NK-92 (cell line): ENCODE data around the gene CACNA1G.

Source experiments
- DNase-seq: peaks from one replicate; lab custom pipeline; 2025; ENCODE audit not compliant: unreplicated experiment; lab: John Stamatoyannopoulos, UW

CACNA1G gene

DNA sequence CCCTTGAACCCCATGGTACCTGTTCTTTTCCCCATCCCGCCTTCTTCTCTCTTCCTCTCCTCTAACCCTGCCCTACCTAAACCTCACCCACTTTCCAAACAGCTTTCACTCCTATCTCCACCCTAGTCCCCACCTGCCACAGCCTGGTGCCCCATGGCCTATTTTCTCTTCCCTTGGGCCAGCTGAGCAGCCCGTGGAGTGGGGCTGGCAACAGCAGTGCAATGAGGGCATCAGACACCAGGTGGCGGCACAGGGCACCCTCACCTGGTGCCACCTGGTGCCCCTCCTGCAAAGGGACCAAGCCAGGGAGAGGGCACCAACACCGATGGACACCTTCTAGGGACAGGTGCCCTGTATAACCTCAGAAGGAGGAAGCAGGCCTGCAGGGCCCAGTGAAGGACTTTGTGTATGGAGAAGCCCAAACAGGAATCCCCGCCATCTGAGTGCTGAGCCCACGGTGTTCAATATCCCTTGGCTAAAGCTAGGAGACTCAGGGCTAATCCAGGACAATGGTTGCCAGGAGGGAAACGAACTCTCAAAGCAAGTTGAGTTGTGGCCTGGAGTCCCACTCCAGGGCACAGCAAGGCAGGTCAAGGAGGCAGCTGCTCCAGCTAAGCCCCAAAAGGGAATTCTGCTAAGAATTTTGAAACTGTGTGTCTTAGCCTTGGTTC is 70.1 kb downstream of the CACNA1G start:
- no peak for DNase-seq

GRCh38 chr17:50631195-50631907 is 70.8 kb downstream of the CACNA1G start:
- DNase-seq, result no peak

DNA sequence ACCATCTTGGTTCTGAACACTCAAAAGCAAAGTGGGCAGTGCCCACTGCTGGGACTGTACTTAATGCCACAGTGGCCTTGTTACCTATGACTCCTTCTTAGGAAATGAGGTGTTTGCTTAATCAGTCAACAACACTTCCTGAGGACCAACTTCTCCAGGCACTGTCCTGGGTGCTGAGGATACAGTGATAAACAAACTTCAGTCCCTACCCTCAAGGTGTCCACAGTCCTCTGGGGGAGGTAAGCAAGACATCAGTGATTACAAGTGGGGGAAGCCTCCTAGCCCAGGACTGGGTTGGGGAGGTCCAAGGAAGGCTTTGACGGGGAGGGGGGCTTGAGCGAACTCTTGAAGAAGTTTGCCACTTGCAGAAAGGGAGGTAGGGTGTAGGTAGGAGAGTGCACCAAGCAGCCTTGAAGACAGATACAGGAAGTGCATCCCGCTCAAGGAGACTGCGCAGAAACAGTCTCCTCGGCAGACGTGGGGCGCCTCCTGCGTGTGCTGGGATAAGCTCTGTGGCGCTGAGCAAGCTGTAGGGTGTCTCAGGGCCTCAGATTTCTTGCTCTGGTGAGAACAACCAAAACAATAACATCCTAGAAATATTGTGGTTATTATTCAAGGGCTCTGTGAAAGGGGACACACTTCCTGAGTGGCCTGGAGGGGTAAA is 71.5 kb downstream of the CACNA1G start:
- DNase-seq, result no peak

GRCh38 chr17:50632637-50633036 is 72.1 kb downstream of the CACNA1G start:
- DNase-seq, result no peak

DNA sequence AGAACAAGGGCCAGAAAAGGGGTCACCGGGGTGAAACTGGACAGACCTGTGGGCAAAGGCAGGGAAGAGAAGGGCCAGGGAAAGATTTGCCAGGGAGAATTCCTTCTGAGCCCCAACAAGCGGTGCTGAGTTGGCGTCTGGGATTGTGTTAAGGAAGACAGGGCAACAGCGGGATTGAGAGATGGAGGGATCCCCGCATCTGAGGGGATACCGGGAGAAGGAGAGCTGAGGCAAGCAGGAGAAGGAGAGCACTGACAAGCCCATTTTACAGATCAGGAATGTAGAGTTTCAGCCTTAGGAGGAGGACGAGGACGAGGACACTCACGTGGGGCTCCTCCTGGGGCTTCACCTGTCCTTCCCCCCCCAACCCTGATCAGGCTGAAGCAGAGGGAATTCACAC is 73.2 kb downstream of the CACNA1G start:
- no peak for DNase-seq

DNA sequence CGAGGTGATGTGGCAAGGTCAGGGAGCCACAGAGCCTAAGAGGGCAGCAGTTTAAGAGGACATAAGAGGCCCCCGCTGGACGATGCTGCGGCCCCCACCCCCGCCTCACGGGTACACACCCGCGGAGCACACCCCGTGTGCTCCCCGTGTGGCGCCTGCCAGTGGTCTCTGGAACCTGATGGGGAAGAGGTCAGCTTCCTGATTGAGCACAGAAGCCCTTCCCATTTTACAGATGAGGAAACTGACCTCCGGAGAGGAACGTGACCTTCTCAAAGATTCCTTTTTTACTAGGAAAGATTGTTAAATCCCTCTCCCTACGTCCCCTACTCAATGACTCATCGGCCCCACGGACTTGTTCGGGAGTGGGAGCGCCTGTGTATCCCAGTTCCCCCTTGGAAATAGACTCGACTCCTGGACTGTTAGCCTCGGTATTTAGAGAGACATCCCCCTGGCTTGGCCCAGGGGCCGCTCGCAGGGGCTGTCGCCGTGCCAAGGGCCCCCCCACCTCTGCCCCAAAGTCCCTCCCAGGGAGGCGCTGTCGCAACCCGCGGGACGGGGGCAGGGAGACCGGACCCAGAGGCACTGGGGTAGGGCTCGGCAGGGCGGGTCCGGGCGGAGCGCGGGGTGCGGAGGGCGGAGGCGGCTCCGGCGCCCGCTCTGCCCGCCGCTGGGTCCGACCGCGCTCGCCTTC is 73.9 kb downstream of the CACNA1G start, which contains the start of gene ABCC3:
ABCC3 (plus strand) TSS at position 658 of the 691 bp plus-strand sequence. CDS start 56 bp downstream, outside the sequence.
- no peak for DNase-seq

DNA sequence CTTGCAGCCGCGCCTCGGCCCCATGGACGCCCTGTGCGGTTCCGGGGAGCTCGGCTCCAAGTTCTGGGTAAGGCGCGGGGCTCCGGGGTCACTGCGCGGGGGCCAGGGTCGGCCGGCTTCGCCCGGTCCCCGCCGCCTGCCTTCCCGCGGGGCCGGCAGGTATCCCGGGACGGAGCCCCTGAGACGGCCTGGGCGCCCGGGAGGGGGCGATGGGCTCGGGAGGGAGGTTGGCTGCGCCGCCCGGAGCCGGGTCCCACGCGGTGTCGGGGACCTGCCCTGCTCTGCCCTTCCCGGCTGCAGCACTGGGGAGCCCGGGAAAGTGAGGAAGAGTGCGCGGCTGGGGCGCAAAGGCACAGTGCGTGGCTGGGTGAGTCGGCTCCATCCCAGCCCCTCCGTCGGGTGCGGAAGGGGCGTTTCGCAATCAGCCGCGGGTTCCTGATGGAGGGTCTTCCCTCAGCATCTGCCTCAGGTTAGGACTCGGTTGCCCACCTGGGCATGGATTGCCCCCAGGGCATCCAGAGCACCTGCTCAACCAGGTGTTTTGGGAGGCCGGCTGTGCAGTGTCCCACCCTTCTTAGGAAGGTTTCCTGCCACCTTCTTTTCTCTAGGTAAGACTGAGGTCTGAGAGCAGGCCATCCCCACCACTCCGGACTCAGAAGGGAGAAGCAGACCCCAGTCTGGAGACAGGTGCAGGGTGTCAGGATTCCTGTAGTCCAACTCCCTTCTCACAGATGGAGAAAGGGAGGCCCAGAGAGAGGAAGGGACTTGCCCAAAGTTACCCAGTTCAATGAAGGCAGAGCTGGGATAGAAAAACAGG is 74.6 kb downstream of the CACNA1G start:
- no peak for DNase-seq

GRCh38 chr17:50635732-50635981 is 75.1 kb downstream of the CACNA1G start:
- DNase-seq, result no peak

DNA sequence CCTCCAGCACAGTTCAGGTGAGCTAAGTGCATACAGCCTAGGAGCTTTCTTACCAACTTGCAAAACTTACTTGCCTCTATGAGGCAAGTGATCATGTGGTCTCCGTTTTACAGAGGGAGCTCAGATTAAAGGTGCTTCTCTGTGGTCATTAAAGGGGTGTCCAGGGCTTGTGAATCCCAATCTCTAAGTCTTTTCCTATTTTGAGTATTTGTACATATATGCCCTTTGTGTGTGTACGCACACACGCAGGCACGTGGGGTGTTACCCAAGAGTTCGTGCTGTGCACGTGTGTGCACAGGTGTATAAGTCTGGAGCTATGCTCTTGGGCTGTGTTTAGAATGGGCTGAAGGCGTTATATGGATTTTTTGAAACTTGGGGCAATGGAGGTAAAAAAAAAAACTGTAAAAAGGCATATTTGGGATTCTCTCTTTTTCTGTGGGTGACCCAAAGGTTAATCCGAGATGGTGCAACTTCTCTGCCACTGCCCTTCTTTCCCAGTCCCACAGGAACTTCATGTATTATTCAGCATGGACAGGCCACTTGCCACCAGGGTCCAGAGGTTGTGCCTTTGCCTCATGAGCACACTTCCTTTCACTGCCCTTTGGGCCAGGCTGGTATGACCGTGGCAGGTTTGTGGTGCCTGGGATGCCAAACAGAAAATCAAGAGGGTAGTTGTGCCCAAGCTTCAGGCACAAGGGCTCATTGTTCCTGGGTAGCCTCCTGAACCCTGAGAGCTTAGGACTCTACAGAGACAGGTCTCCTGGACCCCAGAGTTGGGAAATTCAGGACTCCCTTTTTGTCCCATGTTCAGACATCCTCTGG is 75.7 kb downstream of the CACNA1G start:
- DNase-seq, result no peak

- no peak for DNase-seq
Measured at GRCh38 chr17:50636804-50637195, 76.3 kb downstream of the CACNA1G start.

GRCh38 chr17:50637829-50638605 is 77.5 kb downstream of the CACNA1G start:
- no peak for DNase-seq

- DNase-seq, result no peak
Measured at GRCh38 chr17:50638606-50638965, 78.1 kb downstream of the CACNA1G start.

DNA sequence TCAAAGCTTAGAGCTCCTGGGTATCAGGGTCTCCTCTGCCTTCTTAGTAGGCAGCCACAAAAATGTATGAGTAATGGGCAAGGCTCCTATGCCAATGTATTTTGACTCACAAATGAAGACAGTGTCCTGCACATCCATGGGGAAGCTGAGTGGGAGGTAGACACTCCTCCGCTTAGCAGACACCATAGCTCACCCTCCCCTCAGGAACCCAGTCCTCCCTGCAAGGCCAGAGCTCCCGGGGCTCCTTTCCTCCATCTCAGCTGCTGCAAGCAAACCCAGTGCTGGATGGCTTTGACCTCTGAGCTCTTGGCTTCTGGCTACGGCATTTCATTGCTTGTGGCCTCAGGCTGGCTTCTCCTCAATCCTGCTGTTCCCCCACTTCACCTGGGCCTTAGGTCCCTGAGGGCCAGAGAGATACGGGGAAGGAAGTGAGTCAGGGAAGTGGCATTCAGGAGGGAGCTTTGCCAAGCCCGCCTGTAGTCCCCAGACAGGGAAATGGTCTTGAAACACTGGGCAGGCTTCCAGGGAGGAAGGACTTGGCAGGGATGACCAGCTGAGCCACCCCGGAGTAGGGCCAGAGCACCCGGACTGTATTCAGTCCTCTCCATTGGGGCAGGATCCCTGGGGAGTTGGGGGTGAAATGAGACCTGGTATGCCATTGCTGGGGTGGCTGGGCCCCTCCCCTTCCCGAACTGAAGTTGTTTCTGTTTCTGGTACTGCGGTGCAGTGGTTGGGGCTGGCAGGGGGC is 78.6 kb downstream of the CACNA1G start:
- DNase-seq, result no peak

- DNase-seq, result no peak
Measured at GRCh38 chr17:50640686-50641351, 80.3 kb downstream of the CACNA1G start.

DNA sequence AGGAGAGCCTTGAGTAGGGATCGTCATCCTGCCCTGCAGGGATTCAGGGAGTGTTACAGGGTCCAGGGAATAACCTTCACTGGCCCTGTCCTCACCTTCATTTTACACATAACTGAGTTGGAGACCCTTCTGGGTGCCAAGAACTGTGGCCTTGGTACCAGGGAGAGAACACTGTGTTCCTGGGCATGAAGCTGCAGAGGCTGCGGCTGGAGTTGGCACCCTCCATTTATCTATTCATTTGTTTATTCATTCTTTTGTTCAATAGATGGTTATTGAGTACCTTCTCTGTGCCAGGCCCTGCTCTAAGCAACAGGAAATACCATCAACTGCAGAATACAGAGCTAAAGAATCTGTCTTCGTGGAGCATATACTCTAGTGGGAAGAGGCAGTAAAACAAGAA is 80.8 kb downstream of the CACNA1G start:
- DNase-seq, result no peak

DNA sequence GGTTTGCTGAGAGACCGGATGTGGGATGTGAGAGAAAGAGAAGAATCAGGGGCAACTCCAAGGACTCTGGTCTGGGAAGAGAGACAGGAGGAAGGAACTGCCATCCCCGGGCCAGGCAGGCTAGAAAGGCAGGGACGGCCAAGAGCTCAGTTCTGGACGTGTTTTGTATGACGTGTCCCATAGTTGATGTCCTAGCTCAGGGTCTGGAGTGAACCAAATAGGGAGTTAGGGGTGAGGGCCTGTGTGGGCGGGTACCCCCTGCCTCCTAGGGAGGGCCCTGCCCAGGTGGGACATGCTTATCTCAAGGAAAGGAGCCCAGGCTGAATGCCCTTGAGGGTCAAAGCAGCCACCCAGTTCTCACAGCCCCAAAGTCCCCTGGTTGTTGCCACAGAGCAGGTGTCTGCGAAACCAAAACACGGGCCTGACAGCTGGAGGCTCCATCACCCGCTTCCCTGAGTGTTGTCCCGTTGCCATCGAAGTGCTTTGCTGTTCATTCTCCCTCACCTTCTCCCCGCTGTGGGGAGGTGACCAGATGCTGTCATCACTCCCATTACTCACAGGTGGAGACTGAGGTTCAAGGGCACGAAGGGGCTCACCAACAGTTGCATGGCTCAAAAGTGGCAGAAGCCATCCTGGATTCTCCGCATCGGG is 81.7 kb downstream of the CACNA1G start:
- no peak for DNase-seq

- no peak for DNase-seq
Measured at GRCh38 chr17:50642722-50643656, 82.5 kb downstream of the CACNA1G start.
